Activated T-helper 1 cell treated with Interleukin-2 at 50 U/mL for 16 hours (primary cell): ENCODE measurements around the gene MAP2K5.

Experiments
- DNase-seq: peaks from one replicate; pipeline ENCODE4 v3.0.0-alpha.2; 2020; ENCODE audit warnings: low read depth

Gene MAP2K5

DNA sequence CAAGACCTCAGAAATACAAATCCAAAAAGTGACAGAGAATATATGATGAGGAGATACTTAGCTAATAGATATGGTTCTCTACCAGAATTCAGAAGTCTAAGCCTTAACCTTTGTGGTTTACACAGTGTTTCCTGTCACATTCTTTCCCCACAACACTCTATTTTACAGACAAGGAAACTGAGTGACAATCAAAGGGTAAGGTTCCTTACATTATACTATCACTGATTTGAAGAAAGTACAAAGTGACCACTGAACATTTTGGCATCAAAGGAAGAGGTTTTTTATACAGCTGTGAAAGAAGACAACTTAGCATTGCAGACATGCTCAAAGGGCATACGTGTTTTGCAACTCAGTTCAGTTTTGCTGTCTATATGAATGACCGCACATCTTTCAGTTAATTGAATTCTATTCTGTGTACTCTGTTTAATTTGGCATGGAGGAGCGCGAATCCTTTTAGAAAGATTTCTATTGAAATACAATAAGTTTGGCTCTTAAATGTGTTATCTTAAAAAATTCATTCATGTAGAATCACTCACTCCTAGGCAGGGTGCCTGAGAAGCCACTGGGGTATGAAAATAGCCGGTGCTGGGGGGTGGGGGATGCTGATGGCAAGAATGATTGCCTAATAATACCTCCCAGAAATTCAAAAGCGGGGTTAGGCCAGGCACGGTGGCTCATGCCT is 216.3 kb downstream of the MAP2K5 start:
- DNase-seq: no peak

DNA sequence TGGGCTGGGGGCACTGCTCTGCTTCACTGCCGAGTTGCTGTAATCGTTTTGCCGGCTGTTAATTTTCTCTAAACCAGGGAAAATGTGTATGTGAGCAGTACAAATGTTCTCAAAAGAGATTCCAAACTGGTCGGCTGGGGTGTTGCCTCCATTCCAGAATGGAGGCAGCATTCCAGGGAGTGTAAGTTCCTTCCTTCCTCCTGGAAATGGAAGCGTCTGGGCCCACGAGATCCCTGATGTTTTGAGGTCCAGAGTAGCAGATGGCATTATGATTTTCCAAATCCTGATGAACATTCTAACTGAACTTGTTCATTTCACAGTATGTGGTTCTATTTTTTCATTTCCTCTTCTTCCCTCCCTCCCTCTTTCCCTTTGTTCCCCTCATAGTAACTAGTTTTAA is 218.4 kb downstream of the MAP2K5 start:
- no peak for DNase-seq

DNA sequence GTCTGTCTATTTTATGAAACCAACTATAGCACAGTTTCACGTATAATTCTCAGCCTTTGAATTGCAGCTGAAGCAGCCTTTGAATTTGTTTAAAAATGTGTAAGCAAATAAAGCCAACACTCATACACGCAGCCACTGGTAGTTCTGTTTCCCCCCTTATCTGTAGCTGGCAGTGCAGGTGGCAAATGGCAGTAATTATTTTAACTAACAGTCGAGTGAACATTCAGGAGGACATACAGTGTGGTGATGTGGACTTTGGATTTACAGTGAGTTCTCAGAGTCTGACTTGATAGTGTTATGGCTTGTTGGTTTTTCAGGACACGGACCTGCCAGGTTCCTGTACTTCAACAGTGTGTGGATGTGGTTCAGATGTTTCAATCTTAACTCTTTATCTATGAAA is 218.8 kb downstream of the MAP2K5 start:
- no peak for DNase-seq

DNA sequence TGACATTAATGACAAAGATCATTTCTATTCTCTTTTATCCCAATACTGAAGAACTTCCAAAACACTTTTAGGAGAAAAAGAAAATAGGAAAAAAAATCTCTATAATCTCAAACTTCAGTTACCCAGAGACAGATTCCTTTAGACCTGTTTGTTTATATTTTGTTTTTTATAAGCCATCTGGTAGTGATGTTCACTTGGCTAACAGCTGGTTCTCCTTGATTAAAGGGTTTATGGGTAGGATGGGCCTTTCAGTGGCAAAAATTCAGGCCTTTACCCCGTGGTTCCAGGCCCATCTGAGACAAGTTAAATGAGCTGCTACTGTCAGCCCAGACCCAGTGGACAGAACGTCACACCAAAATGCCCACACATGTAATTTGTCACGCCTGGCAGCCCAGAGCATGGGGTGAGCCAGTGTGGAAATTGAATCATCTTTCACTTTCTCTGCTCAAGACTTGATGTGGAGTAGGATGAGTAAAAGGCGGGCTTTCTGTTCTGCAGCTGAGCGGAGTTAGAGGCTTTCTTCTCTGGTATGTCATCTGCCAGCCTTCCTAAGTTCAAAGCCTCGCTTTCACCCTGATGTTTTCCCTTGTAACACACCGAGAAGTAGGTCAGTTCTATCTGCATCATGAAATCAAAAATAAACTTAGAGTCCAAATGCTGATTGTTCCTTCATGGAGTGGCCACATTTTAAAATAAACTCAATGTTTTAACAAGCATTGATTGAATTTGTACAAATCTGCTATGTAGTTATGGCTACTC is 220.3 kb downstream of the MAP2K5 start:
- no peak for DNase-seq

DNA sequence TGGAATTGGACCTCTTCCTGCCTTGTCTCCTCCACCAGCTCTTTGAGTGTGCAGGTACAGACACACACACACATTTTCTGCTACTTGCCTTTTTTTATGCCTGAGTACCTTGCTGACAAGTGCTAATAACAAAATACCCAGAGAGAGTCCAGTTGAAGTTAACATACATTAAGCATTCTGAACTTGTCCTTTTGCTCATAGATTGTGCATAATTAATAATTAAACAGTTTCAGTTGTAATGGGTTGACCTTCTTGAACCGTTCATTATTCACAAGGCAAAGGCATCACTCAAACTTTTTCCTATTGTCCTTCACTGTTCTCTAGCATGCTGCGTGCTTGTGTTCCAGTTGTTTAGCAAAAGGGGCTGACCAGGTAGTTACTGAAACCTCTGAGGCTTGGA is 223.2 kb downstream of the MAP2K5 start:
- no peak for DNase-seq

GRCh38 chr15:67766968-67767367 is 224.5 kb downstream of the MAP2K5 start:
- DNase-seq: no peak

GRCh38 chr15:67768313-67768977 is 225.9 kb downstream of the MAP2K5 start:
- DNase-seq: no peak

GRCh38 chr15:67769497-67770357 is 227.2 kb downstream of the MAP2K5 start:
- DNase-seq: no peak

DNA sequence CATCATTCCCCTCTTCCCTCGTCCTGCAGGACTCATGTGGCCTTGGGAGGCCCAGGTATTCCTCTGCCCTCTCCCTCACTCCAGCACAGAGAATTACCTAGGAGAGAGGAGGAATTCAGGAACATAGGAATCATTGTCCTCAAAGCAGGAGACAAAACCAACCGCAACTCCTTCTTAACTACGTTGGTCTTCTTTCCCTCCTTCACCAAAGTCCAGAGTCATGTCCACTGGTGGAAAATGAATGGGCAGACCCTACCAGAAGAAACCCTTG is 227.8 kb downstream of the MAP2K5 start:
- no peak for DNase-seq

GRCh38 chr15:67771189-67771800 is 228.8 kb downstream of the MAP2K5 start:
- no peak for DNase-seq

DNA sequence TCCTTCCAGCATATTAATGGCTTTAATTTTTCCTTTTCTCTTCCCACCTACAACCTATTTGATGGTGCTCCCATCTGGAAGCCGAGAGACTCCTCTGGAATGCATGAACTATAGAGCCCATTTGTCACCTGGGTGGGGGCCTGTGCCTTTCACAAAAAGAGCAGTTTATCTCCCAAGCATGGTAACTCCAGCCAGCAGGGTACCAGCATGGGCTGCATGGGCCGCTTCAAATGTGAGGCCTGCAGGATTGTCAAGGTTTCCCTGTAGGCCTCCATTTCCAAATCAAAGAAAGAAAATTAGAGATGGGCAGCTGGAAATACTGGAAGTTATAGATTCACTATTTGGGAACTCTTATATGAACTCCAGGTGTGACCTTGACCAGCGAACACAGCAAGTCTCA is 232.1 kb downstream of the MAP2K5 start:
- DNase-seq: no peak

DNA sequence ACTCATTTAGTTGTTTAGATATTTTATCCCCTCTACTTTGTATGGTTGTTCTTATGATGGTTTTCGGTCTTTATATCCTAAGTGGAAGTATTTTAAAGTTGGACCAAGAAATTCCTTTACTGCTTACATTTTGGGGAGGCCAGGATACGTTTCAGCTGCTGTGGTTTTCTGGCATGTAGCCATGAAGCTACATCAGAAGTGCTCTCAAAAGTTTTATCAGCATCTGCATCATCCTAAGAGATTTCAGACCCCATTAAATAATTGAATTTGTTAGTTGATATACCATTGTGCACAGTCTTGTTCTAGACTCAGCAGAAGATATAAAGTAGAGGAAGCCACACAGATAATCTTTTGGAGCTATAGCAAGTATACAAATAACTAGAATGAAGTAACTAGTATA is 232.7 kb downstream of the MAP2K5 start:
- DNase-seq: no peak

- DNase-seq: no peak
These were observed 233.5 kb downstream of the MAP2K5 start for GRCh38 chr15:67775998-67776397.

DNA sequence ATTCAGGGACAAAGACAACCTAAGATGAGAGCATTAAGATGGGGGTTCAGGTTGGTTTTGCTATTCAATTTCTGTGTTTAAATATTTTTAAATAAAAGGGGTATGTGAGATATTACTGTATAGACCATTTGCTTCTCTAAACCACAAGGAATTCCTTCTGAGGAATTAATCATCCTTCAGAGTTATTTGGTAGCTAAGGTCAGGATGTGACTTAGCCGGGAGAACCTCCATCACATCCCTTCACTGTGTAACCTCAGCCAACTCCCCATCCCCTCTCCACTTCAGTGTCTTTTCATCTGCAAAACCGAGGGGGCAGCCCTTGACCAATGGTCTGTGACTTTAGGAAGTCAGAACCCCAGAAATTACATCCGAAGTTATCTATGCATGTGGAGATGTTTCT is 234.1 kb downstream of the MAP2K5 start:
- DNase-seq: no peak

- no peak for DNase-seq
These were observed 234.6 kb downstream of the MAP2K5 start for GRCh38 chr15:67777071-67777470.

- DNase-seq: no peak
These were observed 235.3 kb downstream of the MAP2K5 start for GRCh38 chr15:67777773-67778172.

- no peak for DNase-seq
These were observed 236.6 kb downstream of the MAP2K5 start for GRCh38 chr15:67778968-67779548.

DNA sequence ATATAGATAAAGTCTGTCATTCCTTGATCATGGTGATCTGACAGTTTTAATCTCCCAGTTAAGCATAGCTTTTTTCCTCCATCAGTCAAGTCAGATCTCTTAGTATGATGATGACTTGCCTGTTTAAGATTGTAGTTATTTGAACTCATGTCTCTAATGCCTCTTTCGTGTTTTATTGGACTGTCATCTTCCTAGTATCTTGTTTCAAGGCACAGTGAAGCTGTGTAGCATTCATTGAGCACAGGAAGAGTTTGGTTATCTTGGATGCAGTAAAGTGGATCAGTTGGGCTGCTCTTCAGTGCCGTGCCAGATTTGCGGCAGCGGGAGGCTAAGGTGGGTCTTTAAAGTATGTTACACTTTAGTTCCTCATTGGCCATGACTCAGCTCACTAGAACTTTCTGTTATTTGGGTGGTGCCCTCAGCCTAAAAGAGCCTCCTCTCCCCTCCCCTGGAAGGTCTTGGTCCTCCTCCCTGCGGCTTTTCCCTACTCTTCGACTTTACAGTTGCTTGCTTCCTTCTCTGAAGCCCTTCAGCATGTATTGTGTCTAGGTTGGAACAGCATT is 237.1 kb downstream of the MAP2K5 start:
- no peak for DNase-seq

DNA sequence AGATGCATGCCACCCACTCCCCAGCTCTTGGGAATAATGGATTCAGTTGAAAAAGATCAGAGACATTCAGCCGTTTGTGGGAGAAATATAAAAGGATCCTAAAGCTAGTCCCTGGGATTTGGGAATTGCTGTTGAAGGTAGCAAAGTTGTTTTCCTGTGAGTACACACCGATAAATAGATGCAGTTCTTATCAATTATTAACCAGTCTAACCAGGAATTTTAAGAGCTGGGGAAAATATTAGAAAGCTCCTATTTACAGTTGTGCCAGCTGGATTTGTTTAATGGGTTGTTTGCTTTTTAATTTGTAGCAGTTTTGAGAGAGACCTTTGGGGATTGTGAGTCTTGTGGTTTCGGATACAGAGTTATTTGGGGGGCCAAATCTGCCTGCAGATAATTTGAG is 238.6 kb downstream of the MAP2K5 start:
- no peak for DNase-seq

DNA sequence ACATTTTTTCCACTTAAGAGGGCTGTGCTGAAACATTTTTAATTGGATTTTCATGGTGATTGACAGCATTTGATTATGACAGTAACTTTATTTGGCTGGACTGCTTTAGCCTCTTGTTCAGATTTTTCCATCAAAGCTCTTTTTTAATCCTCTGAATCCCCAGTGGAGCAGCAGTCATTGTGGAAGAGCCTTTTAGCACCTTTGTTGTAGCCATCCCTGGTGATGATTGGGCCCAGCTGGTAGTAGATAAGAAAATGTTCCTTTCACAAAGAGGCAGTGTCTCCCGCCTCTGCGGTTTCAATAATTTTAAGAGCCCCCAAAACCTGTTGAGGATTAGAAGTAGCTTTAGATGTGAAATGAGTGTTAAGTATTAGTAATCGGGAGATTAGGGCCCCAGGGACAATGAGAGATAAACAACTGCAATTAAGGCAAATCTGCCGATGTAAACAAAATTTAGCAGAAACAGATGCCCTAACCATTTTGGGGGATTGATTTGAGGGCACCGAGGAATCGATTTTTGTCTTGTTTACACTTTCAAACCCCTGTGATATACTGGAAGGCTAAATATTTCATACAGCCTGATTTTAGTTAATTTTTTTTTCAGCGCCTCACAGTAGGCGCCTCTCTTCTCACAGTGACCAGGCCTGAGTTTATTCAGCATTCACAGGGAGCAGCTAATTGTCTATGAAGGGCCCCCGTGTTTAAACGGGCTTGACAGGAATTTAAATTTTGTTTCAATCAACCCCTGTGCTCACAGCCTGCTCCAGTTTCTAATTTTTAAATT is 239.6 kb downstream of the MAP2K5 start:
- no peak for DNase-seq

DNA sequence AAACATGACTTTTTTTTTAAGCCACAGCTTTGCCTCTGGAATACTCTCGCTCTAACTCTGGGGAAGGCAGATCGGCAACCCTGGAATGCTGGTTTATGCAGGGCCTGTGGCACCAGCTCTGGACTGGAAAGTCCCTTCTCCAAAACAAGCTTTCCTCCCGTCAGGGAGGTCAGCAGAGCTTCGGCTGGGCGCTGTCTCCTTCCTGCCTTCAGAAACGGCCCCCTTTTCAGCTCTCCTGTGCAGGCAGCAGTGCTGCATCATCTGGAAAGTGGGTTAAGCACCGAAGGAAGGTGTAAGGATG is 240.1 kb downstream of the MAP2K5 start:
- DNase-seq: no peak
